T-helper 2 cell treated with Interferon-gamma antibody and Interleukin-4, amounts not matched to agents 100 ng/mL and 5 ng/mL, for 36 hours (primary cell): ENCODE results near the gene CPA4. TPM values are rescaled to one million over a fixed set of nuclear protein-coding genes. Genes with fewer than 3 reads are reported as not detected.
"Not testable (repeated sequence)": the region's sequence is repeated elsewhere in the genome, so short reads cannot be mapped to it uniquely, and the experiment has no call there.

Source experiments
- intact Hi-C: fragments of 100-400 bp; cut with micrococcal nuclease; formaldehyde crosslinking; loops from one replicate; pipeline ENCODE4 v1.15.1; 2023
- total RNA-seq: library from RNA; stranded (reverse); gene quantifications from 2 replicates; pipeline ENCODE4 v1.2.3, GENCODE V29; 2022

Gene CPA4
- total RNA-seq, 1 donor from 2014 or later, result not detected

- intact Hi-C loops, result no loop called here
Observed at GRCh38 chr7:130301501-130302020, 8.6 kb downstream of the CPA4 start.

GRCh38 chr7:130302649-130303048 lies 9.7 kb downstream of the CPA4 start:
- intact Hi-C loops, result no loop called here

GRCh38 chr7:130303127-130303526 lies 10.2 kb downstream of the CPA4 start:
- intact Hi-C loops, result no loop called here

- intact Hi-C loops, result no loop called here
Observed at GRCh38 chr7:130303551-130303950, 10.6 kb downstream of the CPA4 start.

GRCh38 chr7:130303982-130304381 lies 11.0 kb downstream of the CPA4 start:
- intact Hi-C loops, result no loop called here

- intact Hi-C loops, result no loop called here
Observed at GRCh38 chr7:130304878-130305277, 11.9 kb downstream of the CPA4 start.

- intact Hi-C loops, result no loop called here
Observed at GRCh38 chr7:130305433-130306042, 12.6 kb downstream of the CPA4 start.

GRCh38 chr7:130309986-130310385 lies 17.0 kb downstream of the CPA4 start:
- intact Hi-C loops, result no loop called here

GRCh38 chr7:130314305-130314704 lies 21.3 kb downstream of the CPA4 start:
- intact Hi-C loops, result no loop called here

GRCh38 chr7:130319541-130319940 lies 26.6 kb downstream of the CPA4 start:
- intact Hi-C loops, result no loop called here

- intact Hi-C loops, result not testable (repeated sequence)
Observed at GRCh38 chr7:130321542-130322229, 28.7 kb downstream of the CPA4 start.

GRCh38 chr7:130322615-130323014 lies 29.7 kb downstream of the CPA4 start:
- intact Hi-C loops, result no loop called here

GRCh38 chr7:130324306-130324943 lies 31.5 kb downstream of the CPA4 start:
- intact Hi-C loops, result no loop called here

GRCh38 chr7:130329681-130330080 lies 36.7 kb downstream of the CPA4 start:
- intact Hi-C loops, result no loop called here

- intact Hi-C loops, result no loop called here
Observed at GRCh38 chr7:130332259-130333053, 39.5 kb downstream of the CPA4 start.

GRCh38 chr7:130333832-130334231 lies 40.9 kb downstream of the CPA4 start:
- intact Hi-C loops, result no loop called here

- intact Hi-C loops, result no loop called here
Observed at GRCh38 chr7:130334274-130334673, 41.3 kb downstream of the CPA4 start.

- intact Hi-C loops, result no loop called here
Observed at GRCh38 chr7:130337410-130337971, 44.5 kb downstream of the CPA4 start.

- intact Hi-C loops, result no loop called here
Observed at GRCh38 chr7:130338233-130338632, 45.3 kb downstream of the CPA4 start.

- intact Hi-C loops, result no loop called here
Observed at GRCh38 chr7:130341882-130342281, 48.9 kb downstream of the CPA4 start.

- intact Hi-C loops, result no loop called here
Observed at GRCh38 chr7:130342701-130343380, 49.9 kb downstream of the CPA4 start.
